ENCODE measurements around the gene RBM22.

DNA sequence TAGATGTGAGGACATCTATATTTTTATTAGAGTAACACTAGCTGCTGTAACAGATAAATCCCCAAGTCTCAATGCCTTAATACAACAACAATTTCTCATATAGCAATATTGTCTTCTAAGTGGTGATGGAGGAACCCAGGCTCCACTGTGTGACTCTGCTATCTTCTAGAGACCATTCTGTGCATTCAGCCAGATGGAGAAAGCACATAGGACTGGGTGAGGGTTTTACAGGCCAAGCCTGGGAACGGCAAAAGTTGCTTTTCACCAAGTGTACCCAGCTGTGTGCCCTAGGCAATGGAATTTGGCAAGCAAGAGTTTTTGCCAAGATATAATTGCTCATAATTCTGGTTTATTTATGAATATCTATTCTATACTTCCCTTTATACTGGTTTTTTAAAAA lies 11.7 kb downstream of the RBM22 start:
- TF ChIP-seq GABPA (IDR thresholded peaks at IDR 0.05; ENCODE audit: borderline replicate concordance, insufficient read depth, low read length) (no peak), EZH2 (IDR thresholded peaks at IDR 0.05; ENCODE audit: low read depth, low read length, severe bottlenecking) (no peak), POLR2AphosphoS5 (IDR thresholded peaks at IDR 0.05; ENCODE audit: low read depth, low read length) (no peak), YY1 (IDR thresholded peaks at IDR 0.05; ENCODE audit: low read depth, low read length) (no peak), POLR2A (IDR thresholded peaks at IDR 0.05; ENCODE audit: control extremely low read depth in 1 of 2, low read depth in 2 of 2, low read length in 2 of 2) (no peak), EP300 (IDR thresholded peaks at IDR 0.05; ENCODE audit: borderline replicate concordance in 1 of 2, low read depth in 2 of 2, low read length in 2 of 2) (no peak), SAP30 (IDR thresholded peaks at IDR 0.05; ENCODE audit: insufficient read depth, insufficient replicate concordance, low read length) (no peak), CEBPB (IDR thresholded peaks at IDR 0.05; ENCODE audit: low read depth, low read length) (no peak), SIN3A (conservative IDR thresholded peaks at IDR 0.05 in 1 of 2, IDR thresholded peaks at IDR 0.05 in 1 of 2; ENCODE audit: low read depth in 1 of 2, low read length in 2 of 2) (no peak), RNF2 (IDR thresholded peaks at IDR 0.05; ENCODE audit: borderline replicate concordance, low read depth, low read length, missing control alignments, poor library complexity, severe bottlenecking) (no peak), CREB1 (IDR thresholded peaks at IDR 0.05) (no peak), ZNF274 (IDR thresholded peaks at IDR 0.05; ENCODE audit: borderline replicate concordance, extremely low read depth, low read length) (no peak)
- TF ChIP-seq, protein P1, sequence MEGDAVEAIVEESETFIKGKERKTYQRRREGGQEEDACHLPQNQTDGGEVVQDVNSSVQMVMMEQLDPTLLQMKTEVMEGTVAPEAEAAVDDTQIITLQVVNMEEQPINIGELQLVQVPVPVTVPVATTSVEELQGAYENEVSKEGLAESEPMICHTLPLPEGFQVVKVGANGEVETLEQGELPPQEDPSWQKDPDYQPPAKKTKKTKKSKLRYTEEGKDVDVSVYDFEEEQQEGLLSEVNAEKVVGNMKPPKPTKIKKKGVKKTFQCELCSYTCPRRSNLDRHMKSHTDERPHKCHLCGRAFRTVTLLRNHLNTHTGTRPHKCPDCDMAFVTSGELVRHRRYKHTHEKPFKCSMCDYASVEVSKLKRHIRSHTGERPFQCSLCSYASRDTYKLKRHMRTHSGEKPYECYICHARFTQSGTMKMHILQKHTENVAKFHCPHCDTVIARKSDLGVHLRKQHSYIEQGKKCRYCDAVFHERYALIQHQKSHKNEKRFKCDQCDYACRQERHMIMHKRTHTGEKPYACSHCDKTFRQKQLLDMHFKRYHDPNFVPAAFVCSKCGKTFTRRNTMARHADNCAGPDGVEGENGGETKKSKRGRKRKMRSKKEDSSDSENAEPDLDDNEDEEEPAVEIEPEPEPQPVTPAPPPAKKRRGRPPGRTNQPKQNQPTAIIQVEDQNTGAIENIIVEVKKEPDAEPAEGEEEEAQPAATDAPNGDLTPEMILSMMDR (IDR thresholded peaks at IDR 0.05; ENCODE audit: control extremely low read depth in 1 of 3, insufficient read depth in 1 of 3, low read depth in 1 of 3, low read length in 3 of 3): no peak
- TF ChIP-seq, protein P2, sequence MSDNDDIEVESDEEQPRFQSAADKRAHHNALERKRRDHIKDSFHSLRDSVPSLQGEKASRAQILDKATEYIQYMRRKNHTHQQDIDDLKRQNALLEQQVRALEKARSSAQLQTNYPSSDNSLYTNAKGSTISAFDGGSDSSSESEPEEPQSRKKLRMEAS (IDR thresholded peaks at IDR 0.05): no peak

Data from H1 (cell line).